GM11168 (cell line): ENCODE data around the gene PAK3.

Source experiments
- in situ Hi-C: fragments of 300-500 bp; cut with MboI; formaldehyde crosslinking; loops from one replicate; pipeline ENCODE4 v1.12.0; 2022; ENCODE audit warnings: low sequenced_read_pairs; ENCODE audit not compliant: unreplicated experiment

The PAK3 gene

DNA sequence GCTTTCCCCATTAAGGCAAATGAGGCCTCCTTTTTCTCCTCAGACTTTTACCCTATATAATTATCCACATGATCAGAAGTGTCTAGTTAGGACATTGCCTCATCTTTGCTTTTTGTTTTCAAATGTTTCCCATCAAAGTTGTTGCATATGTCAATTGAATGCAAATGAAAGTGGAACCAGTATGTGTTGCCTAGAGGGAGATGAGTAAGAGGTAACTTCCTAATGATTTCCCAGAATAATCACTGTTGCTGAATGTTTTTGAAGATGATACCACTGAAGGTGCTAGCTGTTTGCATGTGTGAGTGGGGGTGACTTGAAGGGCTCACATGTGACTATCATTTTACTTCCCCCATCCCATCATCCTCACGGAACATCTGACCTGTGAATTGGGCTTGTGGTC is 33.9 kb downstream of the PAK3 start:
- in situ Hi-C loops, result no loop called here

DNA sequence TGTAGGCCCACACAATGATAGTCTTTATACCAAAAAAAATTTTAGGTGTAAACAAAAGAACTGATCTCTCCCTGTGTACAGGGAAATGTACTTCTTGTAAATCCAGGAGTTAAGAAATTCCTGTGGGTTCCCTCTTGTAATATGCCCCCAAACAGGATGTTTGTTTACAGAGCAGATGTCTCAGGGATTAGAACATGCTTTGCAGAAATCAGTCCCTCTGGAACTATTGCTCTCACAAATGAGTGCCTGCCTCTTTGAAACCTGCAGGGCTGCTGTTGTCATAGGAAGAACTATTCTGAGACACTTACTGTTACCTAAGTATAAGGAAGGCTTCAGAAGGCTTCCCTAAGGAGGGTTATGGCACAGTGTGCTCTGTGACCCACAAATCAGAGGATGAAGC is 35.6 kb downstream of the PAK3 start:
- in situ Hi-C loops, result no loop called here

DNA sequence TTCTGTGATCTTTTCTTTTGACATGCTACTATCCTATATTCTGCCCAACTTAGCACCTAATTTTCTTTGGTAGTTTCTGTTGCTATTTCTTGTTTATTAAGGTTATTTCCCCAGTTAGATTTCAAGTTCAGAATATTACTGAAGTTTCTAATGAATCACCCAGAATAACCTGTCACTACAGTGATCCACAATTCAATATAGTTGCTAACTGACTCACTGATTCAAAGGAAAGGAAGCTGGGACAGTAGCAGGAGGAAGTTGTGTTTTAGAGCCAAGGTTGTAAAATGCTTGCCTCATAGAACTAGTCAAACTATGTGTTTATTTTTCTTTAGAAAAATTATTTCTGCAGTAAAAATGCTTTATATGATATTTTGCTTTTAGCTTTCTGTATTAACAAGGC is 37.4 kb downstream of the PAK3 start:
- in situ Hi-C loops, result no loop called here

DNA sequence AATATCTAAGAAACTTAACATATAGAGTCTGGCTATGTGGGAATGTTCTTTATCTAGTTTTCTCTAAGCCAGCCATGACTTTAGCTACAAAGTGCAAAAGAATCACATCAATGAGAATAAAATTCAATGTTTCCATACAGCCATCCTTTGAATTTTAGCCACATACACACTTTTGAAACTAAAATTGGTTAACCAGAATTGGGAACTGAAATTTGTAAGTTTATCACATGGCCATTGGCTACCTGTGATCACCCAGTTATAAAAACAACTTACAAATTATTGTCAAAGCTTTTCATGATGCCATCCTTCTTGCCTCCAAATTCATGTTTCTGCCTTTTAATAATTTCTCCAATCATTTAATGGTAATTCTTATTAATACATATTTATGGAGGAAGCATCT is 49.9 kb downstream of the PAK3 start:
- in situ Hi-C loops, result no loop called here

DNA sequence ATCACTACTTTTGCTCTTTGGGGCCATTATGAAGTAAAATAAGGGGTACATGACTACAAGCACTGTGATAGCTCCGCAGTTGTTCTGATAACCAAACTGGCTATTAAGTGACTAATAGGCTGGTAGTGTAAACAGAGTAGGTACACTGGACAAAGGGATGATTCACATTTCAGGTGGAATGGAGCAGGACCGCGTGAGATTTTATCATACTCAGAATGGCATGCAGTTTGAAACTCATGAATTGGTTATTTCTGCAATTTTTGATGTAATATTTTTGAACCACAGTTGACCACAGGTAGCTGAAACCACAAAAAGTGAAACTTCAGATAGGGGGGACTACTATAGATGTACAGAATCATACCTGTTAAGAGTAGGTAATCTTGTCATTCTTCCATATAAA is 55.8 kb downstream of the PAK3 start:
- in situ Hi-C loops, result no loop called here

DNA sequence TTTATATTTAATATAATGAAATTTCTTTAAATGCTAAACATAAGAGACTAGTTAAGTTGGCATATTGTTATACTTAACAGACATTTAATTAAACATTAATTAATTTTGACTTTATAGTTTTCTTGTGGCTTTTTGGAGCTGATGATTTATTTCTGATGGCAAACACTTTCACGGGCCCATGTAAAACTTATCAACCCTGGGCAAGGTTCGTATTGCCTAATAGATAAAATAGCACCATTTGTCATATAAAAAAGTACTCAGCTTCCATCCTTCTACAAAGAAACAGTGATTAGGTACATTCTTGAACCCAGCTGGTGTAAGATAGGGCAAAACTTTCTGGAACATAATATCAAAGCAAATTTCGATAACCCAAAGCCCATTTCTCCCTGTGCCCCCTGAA is 63.2 kb downstream of the PAK3 start:
- in situ Hi-C loops, result no loop called here

DNA sequence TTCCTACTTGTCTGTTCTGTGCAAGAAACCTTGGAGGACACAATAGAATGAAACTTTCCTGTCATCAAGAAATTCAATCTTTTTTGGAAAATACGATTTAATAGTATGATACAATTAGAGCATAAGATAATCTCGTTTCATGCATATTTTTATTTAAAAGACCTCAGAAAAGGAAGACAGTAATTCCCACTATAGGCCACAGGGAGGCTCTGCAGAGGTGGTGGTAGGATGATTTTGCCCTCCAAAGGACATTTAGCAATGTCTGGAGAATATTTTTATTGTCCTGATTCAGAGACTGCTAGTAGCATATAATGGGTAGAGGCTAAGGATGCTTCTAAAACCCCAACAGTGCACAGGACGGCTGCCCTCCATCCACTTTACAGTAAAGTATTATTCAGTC is 68.7 kb downstream of the PAK3 start:
- in situ Hi-C loops, result no loop called here

DNA sequence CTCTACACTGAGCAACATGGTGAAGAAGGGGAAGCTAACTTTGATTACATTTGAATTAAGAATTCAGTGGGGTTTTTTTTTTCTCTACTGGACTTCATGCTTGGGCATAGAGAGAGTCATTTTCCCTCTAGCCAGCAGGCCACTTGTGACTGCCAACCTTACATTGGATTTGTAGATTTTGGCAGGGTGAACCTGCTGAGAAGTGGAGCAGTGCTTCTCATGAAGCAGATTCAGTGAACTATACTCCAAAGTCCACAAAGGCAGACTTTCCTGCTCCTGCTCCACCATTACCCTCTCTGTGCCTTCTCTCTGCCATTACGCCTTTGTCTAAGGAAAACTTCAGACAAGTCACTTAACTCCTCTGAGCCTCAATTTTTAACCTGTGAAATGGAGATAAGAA is 69.9 kb downstream of the PAK3 start:
- in situ Hi-C loops, result no loop called here

DNA sequence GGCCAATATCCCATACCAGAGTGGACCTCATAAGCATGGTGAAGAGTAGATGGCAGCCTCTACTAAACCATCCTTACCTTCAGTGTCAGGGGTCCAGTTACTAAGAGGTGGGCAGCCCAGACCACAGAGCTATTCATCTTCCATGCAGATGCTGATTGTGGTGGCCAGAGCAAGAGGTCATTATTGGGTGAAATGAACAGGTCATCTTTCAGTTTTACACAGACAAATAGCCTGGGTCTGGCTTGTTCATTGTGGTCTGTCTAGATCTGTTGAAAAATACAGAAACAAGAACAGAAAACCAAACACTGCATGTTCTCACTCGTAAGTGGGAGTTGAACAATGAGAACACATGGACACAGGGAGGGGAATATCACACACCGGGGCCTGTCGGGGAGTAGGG is 71.3 kb downstream of the PAK3 start:
- in situ Hi-C loops, result no loop called here

DNA sequence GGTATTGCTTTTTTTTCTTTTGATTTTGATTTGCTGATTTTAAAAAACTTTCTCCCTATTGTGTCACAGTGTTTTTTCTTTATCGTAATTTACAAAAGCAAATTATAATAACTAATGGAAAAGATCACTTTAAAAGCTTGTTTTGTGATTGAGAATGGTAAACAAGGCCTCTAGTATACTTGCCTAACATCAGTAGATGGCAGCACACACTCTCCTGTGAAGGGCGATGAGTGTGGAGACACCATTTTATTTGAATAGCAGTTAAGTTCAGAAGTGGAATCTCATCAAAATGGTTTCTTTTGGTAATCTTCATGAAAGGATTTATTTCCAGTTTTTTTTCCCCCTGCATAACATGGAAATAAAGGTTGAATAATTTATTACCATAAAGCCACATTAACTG is 72.3 kb downstream of the PAK3 start:
- in situ Hi-C loops, result no loop called here

DNA sequence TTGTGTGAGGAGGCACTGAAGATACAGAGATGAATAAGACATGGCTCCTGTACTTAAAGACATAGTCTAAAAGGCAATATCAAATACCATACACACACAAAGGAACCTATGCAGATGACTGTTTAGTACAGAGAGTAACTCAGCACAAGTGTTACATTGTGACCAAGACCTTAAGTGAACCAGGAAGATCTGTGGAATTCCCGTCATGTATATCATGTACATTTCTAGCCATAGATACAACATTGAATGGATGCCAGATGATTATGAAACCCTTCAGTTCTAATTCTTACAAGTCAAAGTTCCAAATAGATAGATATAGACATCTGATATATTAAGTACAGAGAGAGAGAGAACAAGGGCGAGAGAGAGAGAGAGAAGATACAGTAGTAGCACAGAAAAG is 73.2 kb downstream of the PAK3 start:
- in situ Hi-C loops, result no loop called here

DNA sequence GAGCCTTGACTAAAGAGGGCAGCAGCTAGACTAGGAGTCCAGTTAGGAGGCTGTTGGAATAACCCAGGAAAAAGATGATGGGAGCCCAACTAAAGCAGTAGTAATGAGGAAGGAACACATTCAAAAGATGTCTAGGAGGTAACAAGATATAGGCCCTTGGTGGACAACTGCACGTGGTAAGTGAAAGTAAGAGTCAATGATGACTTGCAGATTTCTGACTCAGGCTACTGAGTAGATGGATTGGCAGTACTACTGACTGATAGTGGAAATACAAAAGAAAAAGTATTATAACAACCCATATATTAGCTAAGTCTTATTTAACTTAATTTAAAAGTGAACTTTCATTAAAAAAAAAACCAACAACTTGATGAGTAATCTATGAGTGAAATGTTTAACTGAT is 74.0 kb downstream of the PAK3 start:
- in situ Hi-C loops, result no loop called here

DNA sequence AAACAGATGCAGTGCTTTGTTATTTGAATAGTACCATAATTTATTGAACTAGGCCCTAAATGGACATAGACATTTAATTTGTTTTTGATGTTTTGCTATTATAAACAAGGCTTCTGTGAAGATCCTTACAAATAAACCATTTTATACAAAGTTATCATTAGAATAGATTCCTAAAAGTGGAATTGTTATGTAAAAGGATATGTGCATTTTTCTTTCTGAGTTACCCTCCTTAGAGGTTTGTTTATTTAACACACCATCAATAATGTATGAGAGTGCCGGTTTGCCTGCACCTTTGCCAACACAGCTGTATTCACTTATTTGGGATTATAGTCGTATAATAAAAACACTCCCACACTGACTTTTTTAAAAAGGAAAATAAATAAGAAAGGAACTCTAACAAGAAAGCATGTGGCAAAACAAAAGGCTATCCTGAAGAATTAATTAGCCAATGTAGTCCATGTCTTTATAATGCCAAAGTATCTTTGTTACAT is 84.8 kb downstream of the PAK3 start:
- in situ Hi-C loops, result no loop called here

DNA sequence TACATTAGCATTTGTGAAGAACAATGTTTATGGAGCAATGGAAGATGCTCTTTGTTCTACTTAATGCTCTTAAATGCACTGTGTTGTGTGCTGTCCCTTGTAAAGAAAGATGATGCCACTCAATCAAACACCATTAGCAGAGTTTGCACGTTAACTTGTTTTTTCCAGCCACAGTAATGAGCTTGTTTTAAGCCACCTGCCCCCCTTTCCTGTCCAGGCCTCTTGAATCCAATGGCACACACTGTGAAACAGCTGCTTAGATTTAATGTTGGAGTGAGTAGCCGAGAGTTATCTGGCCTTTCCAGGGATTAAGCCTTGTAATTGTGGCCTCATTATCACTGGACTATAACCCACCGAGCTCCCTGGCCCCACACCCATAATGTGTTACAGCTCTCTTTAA is 86.0 kb downstream of the PAK3 start:
- in situ Hi-C loops, result no loop called here

DNA sequence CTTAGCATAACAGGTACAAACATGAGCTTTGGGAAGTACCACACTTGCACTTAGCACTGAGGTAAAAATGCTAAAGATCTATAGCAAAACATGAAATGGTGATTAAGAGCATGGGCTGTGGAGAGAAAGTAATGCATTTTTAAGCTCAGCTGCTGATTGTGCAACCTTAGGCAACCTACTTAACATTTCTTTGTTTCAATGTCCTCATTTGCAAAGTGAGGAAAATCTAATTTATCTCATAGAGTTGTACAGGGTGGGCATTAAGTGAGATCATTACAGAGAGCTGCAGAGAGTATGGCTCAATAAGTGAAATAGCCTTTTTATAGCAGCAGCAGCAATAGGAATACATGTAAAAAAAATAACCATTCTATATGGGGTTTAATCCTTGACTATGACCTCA is 87.0 kb downstream of the PAK3 start:
- in situ Hi-C loops, result no loop called here

DNA sequence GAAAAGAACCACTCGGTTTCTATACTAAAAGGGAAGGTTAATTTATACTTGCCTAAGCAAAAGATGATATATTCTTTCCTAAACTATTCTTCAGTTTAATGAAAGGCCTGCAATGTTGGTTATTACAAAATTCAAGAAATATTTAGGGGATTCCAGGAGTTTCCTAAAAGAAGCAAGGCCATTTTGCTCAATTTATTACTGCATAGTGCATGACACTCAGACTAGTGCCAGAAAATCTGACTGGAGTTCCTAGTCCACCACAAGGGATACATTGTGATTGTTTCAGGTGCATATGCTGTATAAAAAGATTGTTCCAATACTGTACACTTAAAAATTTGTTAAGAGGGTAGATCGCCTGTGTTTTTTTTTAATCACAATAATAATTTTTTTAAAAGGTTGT is 95.6 kb downstream of the PAK3 start:
- in situ Hi-C loops, result no loop called here

DNA sequence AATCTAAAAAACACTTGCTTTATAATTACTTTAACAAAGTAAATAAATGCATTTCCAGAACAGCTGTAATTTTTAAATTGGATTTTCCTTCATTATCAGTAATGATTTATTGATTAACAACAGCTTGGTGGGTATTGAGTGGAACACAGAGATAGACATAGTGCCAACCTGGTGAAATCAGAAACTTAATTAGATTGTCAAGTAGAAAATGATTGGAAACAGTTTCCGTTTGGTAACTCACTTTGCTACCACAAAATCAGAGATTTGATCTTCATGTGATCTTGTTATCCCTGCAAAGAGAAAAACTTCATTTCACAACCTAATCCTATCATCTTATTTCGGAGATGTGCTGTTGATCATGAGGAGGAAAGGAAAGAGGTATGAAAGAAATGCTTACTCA is 103.5 kb downstream of the PAK3 start:
- in situ Hi-C loops, result no loop called here

DNA sequence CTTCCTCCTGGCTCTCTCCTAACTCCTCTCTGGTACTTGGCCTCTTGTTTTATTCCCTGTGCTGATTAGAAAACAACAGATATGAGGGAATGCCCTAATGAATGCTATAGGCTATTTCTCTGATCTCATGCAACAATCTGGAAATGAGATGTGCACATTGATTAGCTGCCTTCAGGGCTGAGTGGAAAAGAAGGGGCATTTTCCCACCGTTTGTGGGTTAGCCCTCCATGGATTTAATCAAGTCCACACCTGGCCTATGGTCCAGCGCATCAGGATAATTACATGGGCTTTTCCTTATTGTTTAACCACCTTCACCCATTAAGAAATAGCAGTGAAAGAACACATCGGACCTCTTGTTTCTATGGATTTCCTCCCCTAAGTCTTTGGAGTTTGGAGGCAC is 104.3 kb downstream of the PAK3 start:
- in situ Hi-C loops, result no loop called here

DNA sequence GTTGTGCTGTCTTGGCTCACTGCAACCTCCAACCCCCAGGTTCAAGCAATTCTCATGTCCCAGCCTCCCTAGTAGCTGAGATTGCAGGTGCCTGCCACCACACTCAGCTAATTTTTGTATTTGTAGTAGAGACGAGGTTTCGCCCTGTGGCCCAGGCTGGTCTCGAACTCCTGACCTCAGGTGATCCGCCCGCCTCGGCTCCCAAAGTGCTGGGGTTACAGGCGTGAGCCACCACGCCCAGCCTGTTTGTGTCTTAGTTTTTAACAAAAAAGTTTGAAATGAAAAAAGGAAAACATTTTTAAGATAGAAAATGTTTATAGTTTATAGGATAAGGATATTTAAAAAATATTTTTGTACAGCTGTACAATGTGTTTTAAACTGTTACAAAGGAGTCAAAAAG is 111.9 kb downstream of the PAK3 start:
- in situ Hi-C loops, result no loop called here

DNA sequence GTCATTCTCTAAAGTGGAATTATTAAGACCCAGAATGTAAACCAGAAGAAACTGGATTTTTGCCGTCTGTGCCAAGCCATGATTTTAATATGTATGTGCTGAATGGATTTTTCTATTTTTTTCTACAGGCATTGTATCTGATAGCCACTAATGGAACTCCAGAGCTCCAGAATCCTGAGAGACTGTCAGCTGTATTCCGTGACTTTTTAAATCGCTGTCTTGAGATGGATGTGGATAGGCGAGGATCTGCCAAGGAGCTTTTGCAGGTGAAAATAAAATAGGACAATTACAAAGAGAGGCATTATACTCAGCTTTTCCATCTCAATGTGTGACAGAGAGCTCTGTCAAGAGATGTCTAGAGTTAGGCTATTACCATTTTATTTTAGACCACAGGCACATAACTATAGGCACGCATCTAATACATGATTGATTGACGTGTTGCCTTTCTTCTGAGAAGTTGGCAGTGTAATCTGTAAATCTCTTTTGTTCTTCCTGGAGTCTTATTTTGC is 120.4 kb downstream of the PAK3 start:
- in situ Hi-C loops, result no loop called here

DNA sequence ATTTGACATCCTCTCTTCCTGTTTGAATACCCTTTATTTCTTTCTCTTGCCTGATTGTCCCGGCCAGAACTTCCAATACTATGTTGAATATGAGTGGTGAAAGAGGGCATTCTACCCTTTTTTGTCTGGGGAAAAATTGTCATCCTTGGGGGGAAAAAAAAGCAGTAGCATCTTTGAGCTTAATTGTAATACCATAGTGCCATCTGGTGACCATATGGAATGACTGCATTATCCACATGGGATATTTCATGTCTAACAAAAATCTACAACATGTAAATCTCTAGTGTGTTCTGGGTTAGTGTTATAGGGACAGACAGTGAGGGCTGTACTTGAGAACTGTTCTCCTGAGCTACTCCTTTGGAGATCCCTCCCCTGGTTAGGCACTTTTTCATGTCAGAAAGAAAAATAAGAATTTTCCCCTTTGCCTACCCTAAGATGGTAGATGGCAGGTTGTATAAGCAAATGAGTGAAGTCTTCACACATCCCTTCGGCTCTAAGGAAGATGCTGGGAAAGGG is 148.3 kb downstream of the PAK3 start:
- in situ Hi-C loops, result loop anchor here (10.0 kb wide), 1 partner anchor 249 kb away; no protein-coding TSS in a partner anchor

DNA sequence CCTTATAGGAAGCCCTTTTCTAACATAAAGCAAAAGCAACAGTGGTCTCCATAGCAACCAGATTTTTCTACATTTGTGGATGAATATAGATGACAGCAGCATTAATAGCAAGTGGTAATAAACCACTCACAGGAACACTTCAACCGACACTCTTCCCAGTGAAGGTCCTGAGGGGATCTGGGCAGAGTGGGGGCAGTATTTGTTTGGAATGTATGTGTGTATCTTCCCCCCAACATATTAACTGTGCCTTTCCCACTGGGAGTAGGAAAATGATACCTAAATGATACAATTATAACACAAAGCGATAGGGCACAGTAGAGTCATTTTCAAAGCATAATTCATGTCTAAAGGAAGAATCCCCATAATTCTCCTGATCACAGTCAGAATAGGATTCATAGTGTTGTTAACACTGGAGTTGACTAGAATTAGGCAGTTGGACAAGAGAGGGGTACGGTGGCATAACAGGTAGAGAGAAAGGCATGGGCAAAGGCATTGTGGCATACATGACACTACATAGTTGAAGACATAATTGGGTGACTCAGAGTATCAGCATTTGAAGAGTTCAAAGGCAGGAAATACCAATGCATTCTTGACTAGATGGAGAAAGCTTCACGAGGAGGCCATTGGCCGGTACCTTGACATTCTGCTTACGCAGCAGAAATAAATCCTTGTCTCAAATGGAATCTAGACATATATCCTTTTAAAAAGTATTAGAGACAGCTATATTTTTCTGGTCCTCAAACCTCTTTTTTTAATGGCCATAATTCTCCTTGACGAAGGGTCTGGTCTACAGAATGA is 159.1 kb downstream of the PAK3 start:
- in situ Hi-C loops, result no loop called here
